Mesenchymal stem cell (in vitro differentiated cells and primary cell): ENCODE measurements around the gene ZNF292.

Experiments used
- DNase-seq: peaks from one replicate; pipeline ENCODE4 v3.0.0-alpha.2; 2013
- H2AFZ ChIP-seq: one replicate; pipeline ENCODE4 v1.6.1; 2013; ENCODE audit warnings: low read depth, mild to moderate bottlenecking, control low read depth, inconsistent platforms, low read length, moderate library complexity
- H2AK5ac ChIP-seq: 2 replicates; pipeline ENCODE4 v1.6.1; 2013; ENCODE audit warnings: low read length, moderate library complexity, mild to moderate bottlenecking, inconsistent platforms; ENCODE audit not compliant: severe bottlenecking
- H2BK120ac ChIP-seq: one replicate; pipeline ENCODE4 v1.6.1; 2013; ENCODE audit warnings: low read depth, mild to moderate bottlenecking, inconsistent platforms, low read length, moderate library complexity
- H2BK12ac ChIP-seq, 2 experiments: one replicate each; pipeline ENCODE4 v1.6.1; 2013; ENCODE audit warnings: inconsistent platforms in 2 of 2, low read length in 2 of 2, mild to moderate bottlenecking in 2 of 2, moderate library complexity in 2 of 2, control low read depth in 1 of 2
- H2BK15ac ChIP-seq: one replicate; pipeline ENCODE4 v1.6.1; 2013; ENCODE audit warnings: mild to moderate bottlenecking, low read depth, inconsistent platforms; ENCODE audit not compliant: poor library complexity, severe bottlenecking
- H2BK5ac ChIP-seq: 2 replicates; pipeline ENCODE4 v1.6.1; 2013; ENCODE audit warnings: low read depth, mild to moderate bottlenecking, low read length, control low read depth, inconsistent platforms; ENCODE audit not compliant: poor library complexity, severe bottlenecking
- H3K14ac ChIP-seq, 2 experiments: one replicate each; pipeline ENCODE4 v1.6.1; 2013; ENCODE audit warnings: inconsistent platforms in 2 of 2, low read length in 2 of 2, control low read depth in 1 of 2, mild to moderate bottlenecking in 1 of 2, moderate library complexity in 1 of 2
- H3K18ac ChIP-seq, 2 experiments: one replicate each; pipeline ENCODE4 v1.6.1; 2013; ENCODE audit warnings: inconsistent platforms in 2 of 2, low read length in 2 of 2, control low read depth in 1 of 2, low read depth in 1 of 2, mild to moderate bottlenecking in 1 of 2
- H3K23ac ChIP-seq, 2 experiments: one replicate each; pipeline ENCODE4 v1.6.1; 2013; ENCODE audit warnings: inconsistent platforms in 2 of 2, low read length in 2 of 2, mild to moderate bottlenecking in 2 of 2, moderate library complexity in 2 of 2, control low read depth in 1 of 2
- H3K27ac ChIP-seq: 2 replicates; pipeline ENCODE4 v1.5.1; 2013; ENCODE audit warnings: mild to moderate bottlenecking, moderate library complexity, low read length, control low read depth, inconsistent platforms; ENCODE audit not compliant: poor library complexity, severe bottlenecking
- H3K27me3 ChIP-seq, 2 experiments: 2 replicates each; pipeline versions ENCODE4 v1.6.1 to v1.7.0; 2013; ENCODE audit warnings: low read length in 2 of 2, mild to moderate bottlenecking in 2 of 2, moderate library complexity in 2 of 2, control low read depth in 1 of 2, inconsistent platforms in 1 of 2; ENCODE audit not compliant: control insufficient read depth in 1 of 2, insufficient read depth in 1 of 2
- H3K36me3 ChIP-seq, 2 experiments: 2 replicates each; pipeline versions ENCODE4 v1.6.1 to v1.7.0; 2013; ENCODE audit warnings: low read length in 2 of 2, control low read depth in 1 of 2, inconsistent platforms in 1 of 2, low read depth in 1 of 2, mild to moderate bottlenecking in 1 of 2; ENCODE audit not compliant: insufficient read depth in 2 of 2, control insufficient read depth in 1 of 2
- H3K4ac ChIP-seq, 2 experiments: one replicate each; pipeline ENCODE4 v1.6.1; 2013; ENCODE audit warnings: inconsistent platforms in 2 of 2, low read length in 2 of 2, mild to moderate bottlenecking in 2 of 2, moderate library complexity in 2 of 2, control low read depth in 1 of 2, low read depth in 1 of 2
- H3K4me1 ChIP-seq: 2 replicates; pipeline ENCODE4 v1.6.1; 2013; ENCODE audit warnings: low read depth, low read length, control low read depth; ENCODE audit not compliant: control insufficient read depth, insufficient read depth
- H3K4me2 ChIP-seq: 2 replicates; pipeline ENCODE4 v1.6.1; 2013; ENCODE audit warnings: low read length, mild to moderate bottlenecking, inconsistent platforms; ENCODE audit not compliant: poor library complexity, severe bottlenecking
- H3K4me3 ChIP-seq, 2 experiments: 2 replicates each; pipeline versions ENCODE4 v1.5.1 to v1.7.0; 2013; ENCODE audit warnings: low read length in 2 of 2, mild to moderate bottlenecking in 2 of 2, control low read depth in 1 of 2, low read depth in 1 of 2; ENCODE audit not compliant: insufficient read depth in 1 of 2
- H3K79me1 ChIP-seq: replicated peaks from 2 replicates; pipeline ENCODE4 v1.6.1; 2013; ENCODE audit warnings: mild to moderate bottlenecking, control low read depth, low read length, inconsistent platforms; ENCODE audit not compliant: poor library complexity, severe bottlenecking
- H3K9ac ChIP-seq: 2 replicates; pipeline ENCODE4 v1.7.0; 2013; ENCODE audit warnings: mild to moderate bottlenecking, low read length, moderate library complexity
- H3K9me3 ChIP-seq: 2 replicates; pipeline ENCODE4 v1.7.0; 2013; ENCODE audit warnings: mild to moderate bottlenecking, low read length; ENCODE audit not compliant: control insufficient read depth
- H4K8ac ChIP-seq: one replicate; pipeline ENCODE4 v1.6.1; 2013; ENCODE audit warnings: inconsistent platforms, mild to moderate bottlenecking, low read length, moderate library complexity
- H4K91ac ChIP-seq: one replicate; pipeline ENCODE4 v1.6.1; 2013; ENCODE audit warnings: mild to moderate bottlenecking, low read length, inconsistent platforms
- WGBS: methylation state at CpG from one replicate; pipeline ENCODE4 v1.1.7; 2013; ENCODE audit warnings: mixed read lengths; 5-methylcytosine and 5-hydroxymethylcytosine counted together

The ZNF292 gene

DNA sequence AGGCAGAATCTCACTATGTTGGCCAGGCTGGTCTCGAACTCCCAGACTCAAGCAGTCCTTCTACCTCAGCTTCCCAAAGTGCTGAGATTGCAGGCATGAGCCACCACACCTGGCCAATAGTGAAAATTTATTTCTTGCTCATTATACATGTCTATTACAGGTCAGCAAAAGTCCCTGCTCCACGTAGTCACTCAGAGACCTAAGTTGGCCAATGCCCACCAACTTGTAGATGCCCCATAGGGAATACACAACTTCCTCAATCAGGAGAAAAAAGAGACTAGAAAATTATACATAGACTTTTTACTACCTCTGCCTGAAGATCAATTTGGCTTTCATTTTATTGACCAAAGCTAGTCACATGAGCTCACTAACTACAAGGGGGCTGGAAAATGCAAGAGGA is 38.4 kb upstream of the ZNF292 start:
- H2BK15ac ChIP-seq, result no peak overlapping the region
- H3K4ac ChIP-seq, result no peak overlapping the region
- WGBS, result 83% methylated on average over 2 of the region's 2 CpGs
- H3K23ac ChIP-seq, result no peak overlapping the region
- H4K91ac ChIP-seq, result no peak overlapping the region
- H3K4me1 ChIP-seq, result no peaks in the 10 kb centered on the region
- H3K9me3 ChIP-seq, result no peaks in the 10 kb centered on the region
- H2AFZ ChIP-seq, result no peak overlapping the region
- no peak overlapping the region for H3K18ac ChIP-seq
- no peak for DNase-seq
- no peak overlapping the region for H2AK5ac ChIP-seq
- no peak overlapping the region for H2BK12ac ChIP-seq
- H4K8ac ChIP-seq, result no peak overlapping the region
- H3K14ac ChIP-seq, result no peak overlapping the region
- no peak overlapping the region for H3K4me3 ChIP-seq
- no peak overlapping the region for H2BK5ac ChIP-seq
- H3K4me2 ChIP-seq, result no peak overlapping the region
- H3K79me1 ChIP-seq, result no peaks in the 10 kb centered on the region
- no peak overlapping the region for H3K9ac ChIP-seq
- H3K36me3 ChIP-seq, result no peaks in the 10 kb centered on the region
- no peak overlapping the region for H2BK120ac ChIP-seq
- H3K27ac ChIP-seq, result no peak overlapping the region
- H3K27me3 ChIP-seq, result no peaks in the 10 kb centered on the region

DNA sequence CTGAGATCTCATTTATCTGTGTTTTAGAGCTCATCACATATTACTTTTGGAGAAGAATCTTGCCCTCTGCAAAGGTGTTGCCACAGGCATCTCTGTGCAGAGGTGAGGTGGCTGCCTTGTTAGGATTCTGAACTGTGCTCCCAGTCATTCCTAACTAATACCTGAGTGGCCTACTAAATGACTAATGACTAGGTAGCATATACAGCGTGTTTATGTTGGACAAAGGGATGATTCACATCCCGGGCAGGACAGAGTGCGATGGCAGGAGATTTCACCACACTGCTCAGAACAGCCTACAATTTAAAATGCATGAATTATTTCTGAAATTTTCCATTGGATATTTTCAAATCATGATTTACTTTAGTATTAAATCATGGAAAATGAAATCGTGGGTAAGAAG is 37.3 kb upstream of the ZNF292 start:
- Histone ChIP-seq H2BK15ac (no peak overlapping the region), H3K36me3 (no peaks in the 10 kb centered on the region), H2BK5ac (no peak overlapping the region), H2AFZ (no peak overlapping the region), H3K18ac (no peak overlapping the region), H3K9me3 (no peaks in the 10 kb centered on the region), H3K27me3 (no peaks in the 10 kb centered on the region), H3K4me3 (no peak overlapping the region), H3K27ac (no peak overlapping the region), H3K14ac (no peak overlapping the region), H3K9ac (no peak overlapping the region), H3K4me1 (no peaks in the 10 kb centered on the region), H4K8ac (no peak overlapping the region), H3K4ac (no peak overlapping the region), H2AK5ac (no peak overlapping the region), H2BK12ac (no peak overlapping the region), H4K91ac (no peak overlapping the region), H3K79me1 (no peaks in the 10 kb centered on the region), H3K23ac (no peak overlapping the region), H2BK120ac (no peak overlapping the region), H3K4me2 (no peak overlapping the region)
- WGBS, result 80% methylated on average over 2 of the region's 4 CpGs
- no peak for DNase-seq

DNA sequence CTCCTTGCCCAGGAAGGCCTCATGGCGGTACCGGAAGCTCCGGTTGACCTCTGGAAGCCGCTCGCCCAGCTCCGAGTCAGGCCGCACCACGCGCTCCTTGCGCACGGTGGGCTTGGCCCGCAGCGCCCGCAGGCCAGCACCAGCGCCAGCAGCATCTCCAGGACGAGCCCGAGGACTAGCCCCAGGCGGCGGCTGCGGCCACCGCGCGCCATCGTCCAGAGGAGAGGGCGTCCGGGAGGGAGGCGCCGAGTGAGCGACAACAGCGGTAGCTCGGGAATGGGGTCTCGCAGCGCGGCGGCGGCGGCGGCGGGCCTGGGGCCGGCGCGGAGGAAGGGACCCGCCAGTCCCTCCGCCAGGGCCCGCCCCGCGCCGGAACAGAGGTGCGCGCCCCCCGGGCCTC is 32.9 kb upstream of the ZNF292 start:
- Histone ChIP-seq H3K79me1 (no peaks in the 10 kb centered on the region), H3K27ac (no peak overlapping the region)
- WGBS, result 96% methylated on average over 42 of the region's 51 CpGs

DNA sequence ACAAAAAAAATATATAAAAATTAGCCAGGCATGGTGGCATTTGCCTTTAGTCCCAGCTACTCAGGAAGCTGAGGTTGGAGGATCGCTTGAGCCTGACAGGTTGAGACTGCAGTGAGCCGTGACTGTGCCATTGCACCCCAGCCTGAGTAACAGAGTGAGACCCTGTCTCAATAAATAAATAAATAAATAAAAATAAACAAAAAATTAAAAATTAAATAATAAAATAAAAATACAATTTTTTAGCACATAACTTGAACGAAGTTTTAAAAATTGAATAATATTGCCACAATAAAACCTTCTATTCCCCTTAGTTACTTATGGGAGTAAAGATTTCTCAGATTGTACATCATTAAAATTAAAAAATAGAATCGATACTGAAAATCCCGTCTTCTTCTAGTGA is 31.3 kb upstream of the ZNF292 start:
- Histone ChIP-seq H3K4ac (no peak overlapping the region), H3K14ac (no peak overlapping the region), H4K8ac (no peak overlapping the region), H3K36me3 (no peaks in the 10 kb centered on the region), H2BK12ac (no peak overlapping the region), H3K4me1 (no peaks in the 10 kb centered on the region), H3K27me3 (no peaks in the 10 kb centered on the region), H2BK5ac (no peak overlapping the region), H2BK120ac (no peak overlapping the region), H4K91ac (no peak overlapping the region), H3K27ac (no peak overlapping the region), H3K23ac (no peak overlapping the region), H2AK5ac (no peak overlapping the region), H3K4me2 (no peak overlapping the region), H2AFZ (no peak overlapping the region), H3K9me3 (no peaks in the 10 kb centered on the region), H3K4me3 (no peak overlapping the region), H3K18ac (no peak overlapping the region), H2BK15ac (no peak overlapping the region), H3K9ac (no peak overlapping the region), H3K79me1 (no peaks in the 10 kb centered on the region)
- no peak for DNase-seq
- WGBS, result 100% methylated on average over 1 of the region's 5 CpGs

More for the DNA sequence above, 32.9 kb upstream of the ZNF292 start:
- H3K4me1 ChIP-seq, result no peaks in the 10 kb centered on the region
- no peak overlapping the region for H3K4me2 ChIP-seq
- H3K36me3 ChIP-seq, result no peaks in the 10 kb centered on the region
- H2BK12ac ChIP-seq, result no peak overlapping the region
- no peak overlapping the region for H2BK120ac ChIP-seq
- H2BK15ac ChIP-seq, result no peak overlapping the region
- no peaks in the 10 kb centered on the region for H3K9me3 ChIP-seq
- no peak overlapping the region for H3K18ac ChIP-seq
- no peak overlapping the region for H3K4me3 ChIP-seq
- H3K4ac ChIP-seq, result no peak overlapping the region
- H2AK5ac ChIP-seq, result no peak overlapping the region
- H3K23ac ChIP-seq, result no peak overlapping the region
- no peak overlapping the region for H2BK5ac ChIP-seq
- H2AFZ ChIP-seq, result no peak overlapping the region
- no peak overlapping the region for H3K14ac ChIP-seq
- no peak for DNase-seq
- H4K8ac ChIP-seq, result no peak overlapping the region
- no peak overlapping the region for H3K9ac ChIP-seq
- H3K27me3 ChIP-seq, result no peaks in the 10 kb centered on the region
- H4K91ac ChIP-seq, result no peak overlapping the region
